PFSK-1 (cell line): ENCODE data around the gene CLCN7.

Source experiments
- FOXP2 ChIP-seq: optimal IDR thresholded peaks from 2 replicates; pipeline ENCODE3; 2011; ENCODE audit warnings: borderline replicate concordance, control low read depth, inconsistent platforms; ENCODE audit not compliant: insufficient read depth; ENCODE audit errors: extremely low read length, extremely low read depth
- POLR2AphosphoS5 ChIP-seq: IDR thresholded peaks from 2 replicates; pipeline ENCODE4 v1.6.1; 2012; ENCODE audit warnings: low read depth, mild to moderate bottlenecking, control low read depth, low read length, moderate library complexity
- SIN3A ChIP-seq: IDR thresholded peaks from 2 replicates; pipeline ENCODE4 v1.6.1; 2012; ENCODE audit warnings: mild to moderate bottlenecking, low read length, moderate library complexity, borderline replicate concordance; ENCODE audit not compliant: insufficient read depth
- TAF1 ChIP-seq: IDR thresholded peaks from 2 replicates; pipeline ENCODE4 v1.6.1; 2012; ENCODE audit warnings: low read length, control low read depth, borderline replicate concordance; ENCODE audit not compliant: insufficient read depth
- TF ChIP-seq, protein P1 (sequence below), 2 experiments: IDR thresholded peaks; 2 replicates each; pipeline versions ENCODE4 v1.6.1 to v1.8.0; 2011 to 2012; ENCODE audit warnings: low read depth in 2 of 2, low read length in 2 of 2, control low read depth in 1 of 2, inconsistent platforms in 1 of 2, mild to moderate bottlenecking in 1 of 2, moderate library complexity in 1 of 2; ENCODE audit not compliant: insufficient read depth in 1 of 2

CLCN7 gene

GRCh38 chr16:1449201-1449788 is 25.5 kb downstream of the CLCN7 start:
- TF ChIP-seq FOXP2 (no peak), POLR2AphosphoS5 (no peak), TAF1 (no peak), SIN3A (no peak)
- TF ChIP-seq, protein P1, sequence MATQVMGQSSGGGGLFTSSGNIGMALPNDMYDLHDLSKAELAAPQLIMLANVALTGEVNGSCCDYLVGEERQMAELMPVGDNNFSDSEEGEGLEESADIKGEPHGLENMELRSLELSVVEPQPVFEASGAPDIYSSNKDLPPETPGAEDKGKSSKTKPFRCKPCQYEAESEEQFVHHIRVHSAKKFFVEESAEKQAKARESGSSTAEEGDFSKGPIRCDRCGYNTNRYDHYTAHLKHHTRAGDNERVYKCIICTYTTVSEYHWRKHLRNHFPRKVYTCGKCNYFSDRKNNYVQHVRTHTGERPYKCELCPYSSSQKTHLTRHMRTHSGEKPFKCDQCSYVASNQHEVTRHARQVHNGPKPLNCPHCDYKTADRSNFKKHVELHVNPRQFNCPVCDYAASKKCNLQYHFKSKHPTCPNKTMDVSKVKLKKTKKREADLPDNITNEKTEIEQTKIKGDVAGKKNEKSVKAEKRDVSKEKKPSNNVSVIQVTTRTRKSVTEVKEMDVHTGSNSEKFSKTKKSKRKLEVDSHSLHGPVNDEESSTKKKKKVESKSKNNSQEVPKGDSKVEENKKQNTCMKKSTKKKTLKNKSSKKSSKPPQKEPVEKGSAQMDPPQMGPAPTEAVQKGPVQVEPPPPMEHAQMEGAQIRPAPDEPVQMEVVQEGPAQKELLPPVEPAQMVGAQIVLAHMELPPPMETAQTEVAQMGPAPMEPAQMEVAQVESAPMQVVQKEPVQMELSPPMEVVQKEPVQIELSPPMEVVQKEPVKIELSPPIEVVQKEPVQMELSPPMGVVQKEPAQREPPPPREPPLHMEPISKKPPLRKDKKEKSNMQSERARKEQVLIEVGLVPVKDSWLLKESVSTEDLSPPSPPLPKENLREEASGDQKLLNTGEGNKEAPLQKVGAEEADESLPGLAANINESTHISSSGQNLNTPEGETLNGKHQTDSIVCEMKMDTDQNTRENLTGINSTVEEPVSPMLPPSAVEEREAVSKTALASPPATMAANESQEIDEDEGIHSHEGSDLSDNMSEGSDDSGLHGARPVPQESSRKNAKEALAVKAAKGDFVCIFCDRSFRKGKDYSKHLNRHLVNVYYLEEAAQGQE (IDR thresholded peaks at IDR 0.05; ENCODE audit: insufficient read depth in 1 of 2, low read depth in 2 of 2, low read length in 2 of 2), result no peak

- TF ChIP-seq, protein P1 (IDR thresholded peaks at IDR 0.05; ENCODE audit: insufficient read depth in 1 of 2, low read depth in 2 of 2, low read length in 2 of 2), result no peak
These were observed 26.2 kb downstream of the CLCN7 start for GRCh38 chr16:1448536-1449116.

DNA sequence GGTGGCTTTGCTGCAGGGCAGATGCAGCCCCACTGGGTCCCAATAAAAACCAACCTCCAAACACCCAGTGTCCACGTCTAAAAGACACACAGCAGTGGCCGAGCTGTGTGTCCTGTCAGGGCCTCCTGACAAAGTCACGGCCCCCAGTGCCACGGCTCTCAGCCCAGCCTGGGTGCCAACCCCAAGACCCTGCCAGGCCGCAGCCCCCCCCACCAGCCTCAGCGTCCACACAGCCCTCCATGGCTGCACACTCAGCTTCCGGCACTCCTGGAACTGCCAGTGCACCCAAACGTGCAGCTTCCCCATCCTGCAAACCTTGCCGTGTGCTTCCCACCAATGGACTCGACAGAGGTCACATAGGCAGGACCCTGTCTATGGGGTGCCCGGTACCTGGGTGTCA is 26.9 kb downstream of the CLCN7 start:
- no peak for TF ChIP-seq POLR2AphosphoS5

DNA sequence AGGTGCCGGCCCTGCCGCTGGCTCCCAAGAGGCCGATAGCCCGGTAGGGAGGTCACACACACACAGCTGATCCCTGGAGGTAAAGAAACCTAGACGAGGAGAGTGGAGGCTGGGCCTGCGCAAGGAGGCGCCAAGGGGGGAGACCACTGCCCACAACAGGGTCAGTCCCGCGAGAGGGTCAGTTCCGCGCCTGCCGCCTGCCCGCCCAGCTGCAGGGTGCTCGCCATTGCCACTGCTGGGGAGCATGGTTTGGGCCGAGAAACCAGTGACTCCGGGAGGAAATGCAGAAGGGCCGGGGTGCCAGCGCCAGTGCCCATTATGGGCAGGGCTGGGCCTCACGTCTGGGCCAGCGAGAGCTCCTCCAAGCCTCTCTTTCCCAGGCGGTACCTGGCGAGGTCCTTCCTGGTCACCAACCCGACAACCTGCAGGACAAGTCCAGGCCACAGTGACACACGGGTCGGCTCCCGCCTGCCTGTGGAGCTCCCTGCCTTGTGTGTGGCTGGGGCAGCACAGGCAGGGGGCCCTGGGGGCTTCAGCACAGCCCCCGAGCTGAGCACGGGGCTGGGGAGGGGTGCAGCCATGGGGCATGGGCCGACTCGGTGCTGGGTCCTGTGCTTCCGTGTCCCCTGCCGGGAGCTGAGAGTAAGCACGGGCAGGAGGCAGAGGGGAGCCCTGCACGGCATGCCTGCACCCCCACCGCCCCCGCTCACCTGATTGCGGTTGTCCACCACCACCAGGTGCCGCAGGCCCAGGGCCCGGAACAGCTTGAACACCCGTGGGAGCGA is 28.3 kb downstream of the CLCN7 start:
- TF ChIP-seq TAF1, result no peak
- no peak for TF ChIP-seq FOXP2
- no peak for TF ChIP-seq SIN3A
- no peak for TF ChIP-seq POLR2AphosphoS5
- TF ChIP-seq, protein P1 (IDR thresholded peaks at IDR 0.05; ENCODE audit: insufficient read depth in 1 of 2, low read depth in 2 of 2, low read length in 2 of 2), result no peak

DNA sequence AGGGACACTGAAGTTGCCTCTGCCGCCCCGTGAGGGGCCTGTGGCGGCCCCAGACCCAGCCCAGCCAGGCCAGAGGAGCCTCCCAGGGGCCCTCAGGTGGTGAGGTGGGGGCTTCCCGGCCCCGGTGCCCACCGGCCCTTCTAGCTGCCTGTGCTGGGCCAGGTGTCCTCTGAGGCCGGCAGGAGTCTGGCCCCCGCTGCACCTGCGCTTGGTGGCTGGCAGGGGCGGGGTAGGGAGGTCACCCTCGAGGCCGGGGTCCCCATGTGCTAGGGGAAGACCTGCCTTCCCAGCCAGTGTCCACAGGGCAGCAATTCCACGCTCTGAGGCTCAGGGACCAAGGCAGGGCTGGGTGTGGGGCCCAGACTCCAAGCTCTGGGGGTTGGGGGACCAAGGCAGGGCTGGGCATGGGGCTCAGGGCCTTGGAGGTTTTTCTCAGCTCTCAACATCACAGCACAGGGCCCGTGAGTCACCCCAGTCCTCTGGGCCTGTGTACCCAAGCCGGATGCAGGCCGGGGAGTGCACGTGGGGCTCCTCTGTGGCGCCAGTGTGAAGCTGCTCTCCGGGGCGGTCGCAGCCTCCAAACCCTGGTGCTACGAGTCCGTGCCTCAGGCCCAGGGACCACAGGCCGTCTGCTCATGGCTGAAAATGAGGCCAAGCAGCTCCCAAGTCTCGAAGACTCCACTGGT is 29.2 kb downstream of the CLCN7 start:
- TF ChIP-seq, protein P1 (IDR thresholded peaks at IDR 0.05; ENCODE audit: insufficient read depth in 1 of 2, low read depth in 2 of 2, low read length in 2 of 2), result no peak
- TF ChIP-seq TAF1, result no peak
- TF ChIP-seq POLR2AphosphoS5, result no peak
- TF ChIP-seq FOXP2, result no peak
- TF ChIP-seq SIN3A, result no peak
